ENCODE results near the gene PPARGC1A. TPM values are rescaled to one million over a fixed set of nuclear protein-coding genes. Genes with fewer than 3 reads are reported as not detected.

Gene PPARGC1A
- total and polyA plus RNA-seq, 7 donors: 7.8 to 89.3 (median 37.2) TPM

DNA sequence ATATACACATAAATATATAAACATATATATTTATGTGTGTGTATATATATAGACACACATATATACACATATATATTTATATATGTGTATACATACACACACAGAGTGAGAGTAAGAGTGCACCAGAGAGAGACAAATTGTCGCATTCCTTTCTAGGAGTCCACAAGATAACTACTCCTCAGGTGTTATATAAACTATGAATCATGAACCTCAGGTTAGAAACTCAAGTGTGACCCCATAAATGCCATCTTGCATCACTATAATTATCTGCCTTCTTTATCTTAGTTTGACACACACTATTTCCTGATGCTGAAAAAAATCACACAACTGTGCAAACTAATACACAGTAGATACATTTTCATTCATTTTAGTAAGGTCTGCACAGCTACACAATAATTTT, 135.2 kb downstream of the PPARGC1A start:
- Histone ChIP-seq H3K9me3 (no peaks in the 10 kb centered on the region), H3K27me3 (ENCODE audit: insufficient read depth in 3 of 3, low read length in 2 of 3) (no peaks in the 10 kb centered on the region), H3K4me3 (no peak overlapping the region), H3K4me1 (peaks cover 4% of the 10 kb centered on the region), H3K36me3 (ENCODE audit: insufficient read depth in 1 of 2, low read depth in 1 of 2) (no peaks in the 10 kb centered on the region), H3K27ac (no peak overlapping the region)
- 94 to 100% (median 97%) methylated on average over 1 of the region's 1 CpG for WGBS, 3 donors
- DNase-seq (no peak), ATAC-seq (no peak)
- no peak for TF ChIP-seq CTCF (IDR thresholded peaks at IDR 0.05)
- intact Hi-C loops (cut with DNase I): no loop called here

DNA sequence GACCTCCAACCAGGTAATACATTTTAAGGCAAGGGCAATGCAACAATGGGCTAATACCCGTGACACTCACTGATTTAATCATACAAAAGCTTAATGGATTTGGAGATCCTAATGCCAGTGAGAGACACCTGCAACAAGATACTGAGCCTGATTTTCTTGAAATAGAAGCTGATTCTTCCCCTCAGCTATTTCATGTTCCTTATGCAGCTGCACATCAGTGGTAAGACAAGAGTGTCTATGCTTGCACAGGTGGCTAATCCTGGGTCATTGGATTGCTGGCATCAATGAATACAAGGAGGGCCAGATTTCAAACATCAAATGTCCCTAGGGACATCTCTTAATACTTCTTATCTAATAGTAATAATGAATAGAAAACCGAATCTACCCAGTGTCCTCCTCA, 139.7 kb downstream of the PPARGC1A start:
- H3K4me1 ChIP-seq: peaks cover 21% of the 10 kb centered on the region
- no peak for TF ChIP-seq CTCF (IDR thresholded peaks at IDR 0.05)
- 32 to 53% (median 38%) methylated on average over 2 of the region's 2 CpGs for WGBS, 3 donors
- no peaks in the 10 kb centered on the region for H3K36me3 ChIP-seq (ENCODE audit: insufficient read depth in 1 of 2, low read depth in 1 of 2)
- no peaks in the 10 kb centered on the region for H3K27me3 ChIP-seq (ENCODE audit: insufficient read depth in 3 of 3, low read length in 2 of 3)
- peaks cover 4% of the 10 kb centered on the region for H3K9me3 ChIP-seq
- intact Hi-C loops (cut with DNase I): no loop called here
- H3K27ac ChIP-seq: peak overlapping the region; percentile 70
- DNase-seq (no peak), ATAC-seq (peak; percentile 76 to 83 (median 81))
- H3K4me3 ChIP-seq: no peak overlapping the region

GRCh38 chr4:23747281-23747735, 142.5 kb downstream of the PPARGC1A start:
- H3K4me3 ChIP-seq: no peak overlapping the region
- H3K27me3 ChIP-seq (ENCODE audit: insufficient read depth in 3 of 3, low read length in 2 of 3): no peaks in the 10 kb centered on the region
- no peak overlapping the region for H3K27ac ChIP-seq
- H3K9me3 ChIP-seq: peaks cover 4% of the 10 kb centered on the region
- TF ChIP-seq CTCF (IDR thresholded peaks at IDR 0.05): no peak
- 17 to 26% (median 21%) methylated on average over 2 of the region's 2 CpGs for WGBS, 3 donors
- intact Hi-C loops (cut with DNase I): no loop called here
- DNase-seq: no peak
- H3K4me1 ChIP-seq: peaks cover 21% of the 10 kb centered on the region
- no peaks in the 10 kb centered on the region for H3K36me3 ChIP-seq (ENCODE audit: insufficient read depth in 1 of 2, low read depth in 1 of 2)
- peak; percentile 54 to 82 (median 73) for ATAC-seq

DNA sequence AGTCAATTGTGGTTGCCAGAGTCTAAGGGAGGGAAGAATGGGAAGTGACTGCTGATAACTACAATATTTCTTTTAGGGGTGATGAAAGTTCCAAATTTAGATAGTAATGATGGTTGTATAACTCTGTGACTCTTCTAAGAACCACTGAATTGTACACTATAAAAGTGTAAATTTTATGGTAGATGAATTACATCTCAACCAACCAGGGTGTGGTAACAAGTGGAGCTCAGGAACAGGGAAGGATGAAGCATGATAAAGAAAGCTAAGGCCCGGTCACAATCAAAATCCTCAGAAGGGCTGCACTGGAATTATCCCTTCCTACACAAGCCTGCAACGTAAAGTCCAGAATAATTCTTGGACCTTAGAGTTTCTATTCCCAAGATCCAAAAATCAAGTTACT, 143.2 kb downstream of the PPARGC1A start:
- DNase-seq (no peak), ATAC-seq (no peak)
- H3K4me3 ChIP-seq: no peak overlapping the region
- no peaks in the 10 kb centered on the region for H3K36me3 ChIP-seq (ENCODE audit: insufficient read depth in 1 of 2, low read depth in 1 of 2)
- TF ChIP-seq CTCF (IDR thresholded peaks at IDR 0.05): no peak
- no peak overlapping the region for H3K27ac ChIP-seq
- H3K9me3 ChIP-seq: peaks cover 4% of the 10 kb centered on the region
- peaks cover 21% of the 10 kb centered on the region for H3K4me1 ChIP-seq
- WGBS, 3 donors: 59 to 69% (median 62%) methylated on average over 2 of the region's 2 CpGs
- intact Hi-C loops (cut with DNase I): no loop called here
- no peaks in the 10 kb centered on the region for H3K27me3 ChIP-seq (ENCODE audit: insufficient read depth in 3 of 3, low read length in 2 of 3)

DNA sequence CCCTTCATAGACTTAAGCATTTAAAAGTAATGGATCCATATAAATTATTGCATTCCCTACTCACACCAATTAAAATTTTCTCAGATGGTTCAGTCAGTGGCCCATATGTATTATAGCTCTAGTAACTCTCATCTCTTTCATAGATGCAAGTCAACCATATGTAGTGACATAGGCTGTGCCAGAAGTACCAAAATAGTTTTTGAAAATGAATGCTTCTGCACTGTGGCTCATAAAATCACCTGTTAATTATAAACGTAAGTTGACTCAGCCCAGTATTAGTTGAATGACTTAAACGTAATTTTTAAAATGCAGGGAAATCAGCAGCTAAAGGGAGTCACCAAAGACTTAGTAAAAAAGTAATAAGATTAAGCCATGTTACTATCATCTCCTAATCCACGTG, 143.8 kb downstream of the PPARGC1A start:
- Histone ChIP-seq H3K9me3 (peaks cover 4% of the 10 kb centered on the region), H3K27ac (no peak overlapping the region), H3K4me1 (peaks cover 21% of the 10 kb centered on the region), H3K36me3 (ENCODE audit: insufficient read depth in 1 of 2, low read depth in 1 of 2) (no peaks in the 10 kb centered on the region), H3K27me3 (ENCODE audit: insufficient read depth in 3 of 3, low read length in 2 of 3) (no peaks in the 10 kb centered on the region), H3K4me3 (no peak overlapping the region)
- DNase-seq: no peak
- TF ChIP-seq CTCF (IDR thresholded peaks at IDR 0.05): no peak
- WGBS, 3 donors: 78 to 84% (median 78%) methylated on average over 3 of the region's 3 CpGs
- ATAC-seq: no peak
- intact Hi-C loops (cut with DNase I): no loop called here
